MCF 10A (cell line): ENCODE measurements around the gene TANGO6. TPM values are rescaled to one million over a fixed set of nuclear protein-coding genes. Genes with fewer than 3 reads are reported as not detected.

Experiments used
- BruUV-seq: library from RNA; stranded (reverse); fragments of 400-500 nt; replicated peaks from 2 replicates; lab custom pipeline; 2021; lab: Mats Ljungman, UMichigan
- CTCF ChIA-PET: fragments of 300-600 bp; sonication (Branson Sonifier 250); formaldehyde crosslinking; extraction: SDS; loops from one replicate; lab custom pipeline; 2021; ENCODE audit warnings: antibody characterized with exemption, inconsistent platforms; lab: Yijun Ruan, JAX
- POLR2A ChIA-PET: fragments of 300-600, 350-650 bp; sonication (Branson Sonifier 250); formaldehyde crosslinking; extraction: SDS; loops from one replicate; lab custom pipeline; 2020; ENCODE audit warnings: antibody characterized with exemption, inconsistent platforms; lab: Yijun Ruan, JAX
- DNase-seq: peaks from one replicate; pipeline ENCODE4 v3.0.0-alpha.2; 2018; ENCODE audit not compliant: unreplicated experiment
- H3K27ac Mint-ChIP-seq: one replicate; pipeline ENCODE4 v1.8.0; 2022; ENCODE audit warnings: mild to moderate bottlenecking, low read depth, mixed read lengths; ENCODE audit not compliant: unreplicated experiment
- H3K27me3 Mint-ChIP-seq: one replicate; pipeline ENCODE4 v1.8.0; 2022; ENCODE audit warnings: mixed read lengths; ENCODE audit not compliant: insufficient read depth, unreplicated experiment
- H3K36me3 Mint-ChIP-seq: one replicate; pipeline ENCODE4 v1.8.0; 2022; ENCODE audit warnings: mild to moderate bottlenecking, moderate library complexity, mixed read lengths; ENCODE audit not compliant: insufficient read depth, unreplicated experiment
- H3K4me1 Mint-ChIP-seq: one replicate; pipeline ENCODE4 v1.8.0; 2022; ENCODE audit warnings: mixed read lengths; ENCODE audit not compliant: insufficient read depth, unreplicated experiment
- H3K4me3 Mint-ChIP-seq: one replicate; pipeline ENCODE4 v1.8.0; 2022; ENCODE audit warnings: mild to moderate bottlenecking, moderate library complexity, mixed read lengths; ENCODE audit not compliant: unreplicated experiment
- H3K9me3 Mint-ChIP-seq: one replicate; pipeline ENCODE4 v1.8.0; 2022; ENCODE audit warnings: mixed read lengths; ENCODE audit not compliant: unreplicated experiment
- CTCF ChIP-seq: fragments of 200-600 bp; IDR thresholded peaks from one replicate; pipeline ENCODE4 v1.8.0; 2022; ENCODE audit warnings: antibody characterized with exemption, mild to moderate bottlenecking; ENCODE audit not compliant: unreplicated experiment
- intact Hi-C: fragments of 100-400 bp; cut with micrococcal nuclease; formaldehyde crosslinking; loops from 2 replicates; pipeline ENCODE4 v1.14.1; 2022
- total RNA-seq: library from RNA; stranded (reverse); gene quantifications from 2 replicates; pipeline ENCODE4 v1.2.3, GENCODE V29; 2022

The TANGO6 gene
- total RNA-seq, 1 experiment from 2014 or later = 21.8 TPM

- H3K27ac Mint-ChIP-seq = no peak overlapping the region
- peaks cover 8% of the 10 kb centered on the region for H3K36me3 Mint-ChIP-seq
- intact Hi-C loops = no loop called here
- ChIA-PET CTCF (no interaction called here), POLR2A (no interaction called here)
- H3K4me1 Mint-ChIP-seq = no peaks in the 10 kb centered on the region
- no peak for TF ChIP-seq CTCF
- no peaks in the 10 kb centered on the region for H3K27me3 Mint-ChIP-seq
- no peak for DNase-seq
- BruUV-seq = no TSS peak
- H3K4me3 Mint-ChIP-seq = no peak overlapping the region
- no peaks in the 10 kb centered on the region for H3K9me3 Mint-ChIP-seq
These were observed 243.8 kb downstream of the TANGO6 start for GRCh38 chr16:69087161-69087581.

GRCh38 chr16:69088684-69089083, 245.4 kb downstream of the TANGO6 start:
- Mint-ChIP-seq H3K27ac (no peak overlapping the region), H3K9me3 (no peaks in the 10 kb centered on the region), H3K4me3 (no peak overlapping the region), H3K4me1 (no peaks in the 10 kb centered on the region), H3K27me3 (no peaks in the 10 kb centered on the region), H3K36me3 (peaks cover 4% of the 10 kb centered on the region)
- CTCF ChIA-PET = no interaction called here
- TF ChIP-seq CTCF = no peak
- intact Hi-C loops = no loop called here
- BruUV-seq = no TSS peak
- POLR2A ChIA-PET = no interaction called here
- no peak for DNase-seq

- no peak for DNase-seq
- no peak for TF ChIP-seq CTCF
- Mint-ChIP-seq H3K27me3 (no peaks in the 10 kb centered on the region), H3K4me1 (no peaks in the 10 kb centered on the region), H3K9me3 (no peaks in the 10 kb centered on the region), H3K4me3 (no peak overlapping the region), H3K27ac (no peak overlapping the region), H3K36me3 (peaks cover 4% of the 10 kb centered on the region)
- ChIA-PET POLR2A (interaction anchor here (0.8 to 1.2 kb wide), 4 partner anchors 31 to 179 kb away, joined by 3 to 5 read pairs (median 4); no protein-coding TSS in a partner anchor), CTCF (no interaction called here)
- no TSS peak for BruUV-seq
- intact Hi-C loops = no loop called here
These were observed 246.0 kb downstream of the TANGO6 start for GRCh38 chr16:69089091-69089910.

- H3K36me3 Mint-ChIP-seq = no peaks in the 10 kb centered on the region
- POLR2A ChIA-PET = interaction anchor here (0.6 to 1.3 kb wide), 3 partner anchors 12 to 241 kb away, joined by 3 to 4 read pairs (median 3); partner anchors contain the start of gene HAS3
- no peak overlapping the region for H3K27ac Mint-ChIP-seq
- no peak for DNase-seq
- intact Hi-C loops = no loop called here
- no peaks in the 10 kb centered on the region for H3K4me1 Mint-ChIP-seq
- H3K9me3 Mint-ChIP-seq = no peaks in the 10 kb centered on the region
- CTCF ChIA-PET = interaction anchor here (1.0 to 1.2 kb wide), 2 partner anchors 192 to 247 kb away, joined by 4 read pairs; no protein-coding TSS in a partner anchor
- no peaks in the 10 kb centered on the region for H3K27me3 Mint-ChIP-seq
- no TSS peak for BruUV-seq
- no peak for TF ChIP-seq CTCF
- H3K4me3 Mint-ChIP-seq = no peak overlapping the region
These were observed 250.6 kb downstream of the TANGO6 start for GRCh38 chr16:69093974-69094373.
